GM15510 (cell line): ENCODE measurements around the gene MEGF6.

Experiments
- POLR2A ChIP-seq: IDR thresholded peaks from 3 replicates; pipeline ENCODE4 v1.6.1; 2011; ENCODE audit warnings: borderline replicate concordance; ENCODE audit not compliant: insufficient read length; ENCODE audit errors: extremely low read depth

MEGF6 gene

GRCh38 chr1:3598522-3599285 is 12.6 kb downstream of the MEGF6 start:
- no peak for TF ChIP-seq POLR2A

- TF ChIP-seq POLR2A: no peak
Observed at GRCh38 chr1:3598051-3598491, 13.2 kb downstream of the MEGF6 start.

DNA sequence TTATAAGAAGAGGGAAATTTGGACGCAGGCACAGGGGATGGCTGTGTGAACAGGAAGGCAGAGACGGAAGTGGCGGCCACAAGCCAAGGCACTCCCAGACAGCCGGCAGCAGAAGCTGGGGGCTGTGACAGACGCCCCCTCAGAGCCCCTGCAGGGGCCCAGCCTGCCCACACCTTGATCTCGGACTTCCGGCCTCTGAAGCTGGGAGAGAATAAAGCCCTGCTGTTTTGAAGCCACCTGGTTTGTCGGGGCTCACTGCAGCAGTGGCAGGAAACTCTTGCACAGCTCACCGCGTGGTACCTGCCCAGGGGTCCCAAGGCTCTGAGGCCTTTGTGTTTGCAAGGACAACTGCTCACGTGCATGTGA is 13.7 kb downstream of the MEGF6 start:
- no peak for TF ChIP-seq POLR2A

GRCh38 chr1:3596663-3597598 is 14.4 kb downstream of the MEGF6 start:
- no peak for TF ChIP-seq POLR2A

DNA sequence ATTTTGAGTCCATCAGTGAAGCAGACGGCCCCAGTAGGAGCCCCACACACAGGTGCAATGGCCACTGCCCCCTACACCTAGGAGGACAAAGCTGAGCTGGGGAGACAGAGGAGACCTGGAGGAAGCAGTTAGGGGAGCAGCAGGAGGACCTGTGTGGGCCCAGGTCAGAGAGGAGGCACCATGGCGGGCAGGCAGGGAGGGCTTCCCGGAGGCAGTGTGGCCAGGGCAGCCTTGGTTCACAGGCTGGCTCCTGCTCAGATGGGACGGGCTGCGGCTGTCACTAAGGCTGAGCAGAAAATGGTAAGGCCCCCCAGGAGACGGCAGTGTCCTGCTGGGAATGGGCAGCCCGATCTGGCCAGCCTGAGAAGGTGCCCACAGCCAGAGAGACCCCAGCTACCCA is 15.4 kb downstream of the MEGF6 start:
- TF ChIP-seq POLR2A: no peak

- TF ChIP-seq POLR2A: no peak
Observed at GRCh38 chr1:3594706-3595377, 16.5 kb downstream of the MEGF6 start.

GRCh38 chr1:3593745-3594144 is 17.6 kb downstream of the MEGF6 start:
- TF ChIP-seq POLR2A: no peak

GRCh38 chr1:3593334-3593733 is 18.0 kb downstream of the MEGF6 start:
- no peak for TF ChIP-seq POLR2A

- no peak for TF ChIP-seq POLR2A
Observed at GRCh38 chr1:3590951-3591865, 20.1 kb downstream of the MEGF6 start.

GRCh38 chr1:3590139-3590763 is 21.1 kb downstream of the MEGF6 start:
- no peak for TF ChIP-seq POLR2A

DNA sequence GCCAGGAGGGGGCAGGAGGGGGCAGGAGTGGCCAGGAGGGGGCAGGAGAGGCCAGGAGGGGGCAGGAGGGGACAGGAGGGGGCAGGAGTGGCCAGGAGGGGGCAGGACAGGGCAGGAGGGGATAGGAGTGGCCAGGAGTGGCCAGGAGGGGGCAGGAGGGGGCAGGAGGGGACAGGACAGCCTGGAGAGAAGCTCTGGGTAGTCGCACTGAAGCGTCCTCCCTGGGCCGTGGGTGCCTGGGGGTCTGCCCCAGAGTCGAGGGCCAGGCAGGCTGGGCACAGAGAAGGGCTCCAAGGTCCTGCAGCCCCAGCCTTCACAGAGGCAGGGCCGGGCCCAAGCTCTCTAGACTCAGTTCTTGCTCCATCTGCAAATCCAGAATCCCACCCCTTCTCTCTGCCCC is 22.9 kb downstream of the MEGF6 start:
- no peak for TF ChIP-seq POLR2A

- TF ChIP-seq POLR2A: no peak
Observed at GRCh38 chr1:3586986-3587759, 24.1 kb downstream of the MEGF6 start.
